22Rv1 (cell line): ENCODE measurements around the gene DHRS7C.

Source experiments
- ZFX ChIP-seq: fragments of 450-650 bp; IDR thresholded peaks from 2 replicates; pipeline ENCODE4 v1.6.1; 2017; ENCODE audit warnings: antibody characterized with exemption, borderline replicate concordance
- TF ChIP-seq, protein P1 (sequence below): fragments of 450-650 bp; IDR thresholded peaks from 2 replicates; pipeline ENCODE4 v1.5.1; 2017; ENCODE audit warnings: mild to moderate bottlenecking

DNA sequence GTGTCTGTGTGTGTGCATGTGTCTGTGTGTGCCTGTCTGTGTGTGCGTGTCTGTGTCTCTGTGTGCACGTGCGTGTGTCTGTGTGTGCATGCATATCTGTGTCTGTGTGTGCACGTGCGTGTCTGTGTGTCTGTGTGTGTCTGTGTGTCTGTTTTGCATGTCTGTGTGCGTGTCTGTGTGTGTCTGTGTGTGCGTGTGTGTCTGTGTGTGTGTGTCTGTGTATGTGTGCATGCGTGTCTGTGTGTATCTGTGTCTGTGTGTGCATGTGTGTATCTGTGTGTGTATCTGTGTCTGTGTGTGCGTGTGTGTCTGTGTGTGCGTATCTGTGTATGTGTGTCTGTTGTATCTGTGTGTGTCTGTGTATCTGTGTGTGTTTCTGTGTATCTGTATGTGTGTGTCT, 25.1 kb upstream of the DHRS7C start:
- TF ChIP-seq, protein P1, sequence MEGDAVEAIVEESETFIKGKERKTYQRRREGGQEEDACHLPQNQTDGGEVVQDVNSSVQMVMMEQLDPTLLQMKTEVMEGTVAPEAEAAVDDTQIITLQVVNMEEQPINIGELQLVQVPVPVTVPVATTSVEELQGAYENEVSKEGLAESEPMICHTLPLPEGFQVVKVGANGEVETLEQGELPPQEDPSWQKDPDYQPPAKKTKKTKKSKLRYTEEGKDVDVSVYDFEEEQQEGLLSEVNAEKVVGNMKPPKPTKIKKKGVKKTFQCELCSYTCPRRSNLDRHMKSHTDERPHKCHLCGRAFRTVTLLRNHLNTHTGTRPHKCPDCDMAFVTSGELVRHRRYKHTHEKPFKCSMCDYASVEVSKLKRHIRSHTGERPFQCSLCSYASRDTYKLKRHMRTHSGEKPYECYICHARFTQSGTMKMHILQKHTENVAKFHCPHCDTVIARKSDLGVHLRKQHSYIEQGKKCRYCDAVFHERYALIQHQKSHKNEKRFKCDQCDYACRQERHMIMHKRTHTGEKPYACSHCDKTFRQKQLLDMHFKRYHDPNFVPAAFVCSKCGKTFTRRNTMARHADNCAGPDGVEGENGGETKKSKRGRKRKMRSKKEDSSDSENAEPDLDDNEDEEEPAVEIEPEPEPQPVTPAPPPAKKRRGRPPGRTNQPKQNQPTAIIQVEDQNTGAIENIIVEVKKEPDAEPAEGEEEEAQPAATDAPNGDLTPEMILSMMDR, result no peak
- TF ChIP-seq ZFX, result no peak
